Suprapubic skin (tissue), 4 donors: ENCODE measurements around the gene PCA3. TPM values are rescaled to one million over a fixed set of nuclear protein-coding genes. Genes with fewer than 3 reads are reported as not detected.

Experiments
- DNase-seq, 2 donors: peaks; one replicate each; pipeline ENCODE4 v3.0.0-alpha.2; 2019; ENCODE audit warnings: low spot score in 2 of 2
- H3K27ac ChIP-seq: fragments of 200-600 bp; sonication (generic); one replicate; pipeline ENCODE4 v1.5.1; 2019
- H3K27me3 ChIP-seq: fragments of 200-600 bp; sonication (generic); one replicate; pipeline ENCODE4 v1.5.1; 2019
- H3K36me3 ChIP-seq: fragments of 200-600 bp; sonication (generic); one replicate; pipeline ENCODE4 v1.5.1; 2019
- H3K4me1 ChIP-seq: fragments of 200-600 bp; sonication (generic); one replicate; pipeline ENCODE4 v1.5.1; 2019
- H3K4me3 ChIP-seq: fragments of 200-600 bp; sonication (generic); one replicate; pipeline ENCODE4 v1.5.1; 2019; ENCODE audit warnings: mild to moderate bottlenecking
- H3K9me3 ChIP-seq: fragments of 200-600 bp; sonication (generic); one replicate; pipeline ENCODE4 v1.5.1; 2019
- EP300 ChIP-seq: sonication (generic); formaldehyde crosslinking; IDR thresholded peaks from one replicate; pipeline ENCODE4 v1.6.1; 2017; ENCODE audit warnings: antibody characterized with exemption
- POLR2A ChIP-seq, 2 donors: fragments of 450-650 bp; IDR thresholded peaks; one replicate each; pipeline ENCODE4 v1.6.1; 2017; ENCODE audit warnings: antibody characterized with exemption in 2 of 2, mild to moderate bottlenecking in 2 of 2, moderate library complexity in 2 of 2
- POLR2AphosphoS5 ChIP-seq, 3 donors: sonication (generic); formaldehyde crosslinking; IDR thresholded peaks; one replicate each; pipeline ENCODE4 v1.6.1; 2017; ENCODE audit warnings: antibody characterized with exemption in 3 of 3
- WGBS: methylation state at CpG from one replicate; pipeline ENCODE4 v1.1.5; 2018; 5-methylcytosine and 5-hydroxymethylcytosine counted together
- total RNA-seq, 4 donors: library from RNA; depleted of rRNA; stranded (reverse); fragments of >200 nt; gene quantifications; one replicate each; pipeline ENCODE4 v1.1.0, GENCODE V29; 2016
- TF ChIP-seq, protein P1 (sequence below), 2 donors: fragments of 200-600 bp in 1 of 2; fragments of 450-650 bp in 1 of 2; sonication (generic) in 1 of 2; IDR thresholded peaks; one replicate each; pipeline ENCODE4 v1.5.1; 2016 to 2019; ENCODE audit warnings: antibody characterized with exemption in 2 of 2, mild to moderate bottlenecking in 1 of 2, moderate library complexity in 1 of 2

PCA3 gene
- total RNA-seq, 4 donors from 2014 or later, result 0.25 TPM; not detected in 3

DNA sequence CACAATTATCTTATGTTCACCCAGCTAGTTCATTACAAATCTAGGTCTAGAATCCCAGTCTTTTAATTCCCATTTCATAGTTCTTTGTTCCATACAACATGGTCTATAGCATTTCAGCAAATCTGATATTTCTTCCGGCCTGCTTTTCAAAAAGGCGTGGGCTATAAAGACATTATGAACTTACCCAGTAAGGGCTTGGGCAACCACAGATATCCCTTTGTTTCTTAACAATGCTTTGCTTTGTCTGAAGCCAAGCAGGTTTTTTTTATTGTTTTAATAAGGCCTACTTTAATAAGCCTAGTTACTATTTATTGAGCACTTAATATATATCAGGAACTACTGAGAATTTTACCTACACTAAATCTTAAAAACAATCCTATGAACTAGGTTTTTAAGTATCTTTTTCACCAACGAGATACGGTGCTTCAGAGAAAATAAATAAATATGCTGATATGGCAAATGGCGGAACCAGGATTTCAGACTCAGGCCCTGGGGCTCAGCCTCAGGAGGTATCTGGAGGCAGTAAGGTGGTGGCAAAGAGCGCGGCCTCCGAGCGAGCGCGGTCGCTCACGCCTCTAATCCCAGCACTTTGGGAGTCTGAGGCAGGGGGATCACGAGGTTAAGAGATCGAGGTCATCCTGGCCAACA is 29.7 kb downstream of the PCA3 start:
- no peaks in the 10 kb centered on the region for H3K36me3 ChIP-seq
- H3K9me3 ChIP-seq, result no peaks in the 10 kb centered on the region
- WGBS, result 90% methylated on average over 15 of the region's 15 CpGs
- TF ChIP-seq, protein P1, sequence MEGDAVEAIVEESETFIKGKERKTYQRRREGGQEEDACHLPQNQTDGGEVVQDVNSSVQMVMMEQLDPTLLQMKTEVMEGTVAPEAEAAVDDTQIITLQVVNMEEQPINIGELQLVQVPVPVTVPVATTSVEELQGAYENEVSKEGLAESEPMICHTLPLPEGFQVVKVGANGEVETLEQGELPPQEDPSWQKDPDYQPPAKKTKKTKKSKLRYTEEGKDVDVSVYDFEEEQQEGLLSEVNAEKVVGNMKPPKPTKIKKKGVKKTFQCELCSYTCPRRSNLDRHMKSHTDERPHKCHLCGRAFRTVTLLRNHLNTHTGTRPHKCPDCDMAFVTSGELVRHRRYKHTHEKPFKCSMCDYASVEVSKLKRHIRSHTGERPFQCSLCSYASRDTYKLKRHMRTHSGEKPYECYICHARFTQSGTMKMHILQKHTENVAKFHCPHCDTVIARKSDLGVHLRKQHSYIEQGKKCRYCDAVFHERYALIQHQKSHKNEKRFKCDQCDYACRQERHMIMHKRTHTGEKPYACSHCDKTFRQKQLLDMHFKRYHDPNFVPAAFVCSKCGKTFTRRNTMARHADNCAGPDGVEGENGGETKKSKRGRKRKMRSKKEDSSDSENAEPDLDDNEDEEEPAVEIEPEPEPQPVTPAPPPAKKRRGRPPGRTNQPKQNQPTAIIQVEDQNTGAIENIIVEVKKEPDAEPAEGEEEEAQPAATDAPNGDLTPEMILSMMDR (IDR thresholded peaks at IDR 0.05), result no peak
- no peak for TF ChIP-seq POLR2AphosphoS5 (IDR thresholded peaks at IDR 0.05)
- TF ChIP-seq EP300, result no peak
- no peak overlapping the region for H3K27ac ChIP-seq
- no peaks in the 10 kb centered on the region for H3K4me1 ChIP-seq
- DNase-seq, result no peak
- no peaks in the 10 kb centered on the region for H3K27me3 ChIP-seq
- no peak overlapping the region for H3K4me3 ChIP-seq

DNA sequence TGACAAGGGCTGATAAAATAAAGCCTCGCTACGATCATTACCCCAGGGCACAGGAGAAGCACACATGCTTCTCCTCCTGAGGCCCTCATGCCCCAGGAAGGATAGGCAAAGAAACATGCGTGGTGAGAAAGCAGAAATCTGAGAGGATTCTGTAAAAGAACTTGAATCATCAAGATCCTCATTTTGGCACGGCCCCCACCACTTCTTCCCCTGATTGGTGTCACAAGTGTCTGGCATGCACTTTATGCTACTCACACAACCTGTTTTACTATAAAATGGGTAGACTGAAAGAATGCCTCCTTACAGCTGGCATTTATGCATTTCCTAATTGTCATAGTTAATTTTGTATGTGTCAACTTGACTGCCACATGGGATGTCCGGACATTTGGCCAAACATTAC is 32.1 kb downstream of the PCA3 start:
- DNase-seq, result no peak
- TF ChIP-seq EP300 (no peak), POLR2A (IDR thresholded peaks at IDR 0.05) (no peak), POLR2AphosphoS5 (IDR thresholded peaks at IDR 0.05) (no peak)
- TF ChIP-seq, protein P1 (IDR thresholded peaks at IDR 0.05), result no peak
- H3K27ac ChIP-seq, result no peak overlapping the region
- H3K9me3 ChIP-seq, result no peaks in the 10 kb centered on the region
- no peaks in the 10 kb centered on the region for H3K4me1 ChIP-seq
- no peaks in the 10 kb centered on the region for H3K27me3 ChIP-seq
- WGBS, result 68% methylated on average over 5 of the region's 5 CpGs
- no peak overlapping the region for H3K4me3 ChIP-seq
- H3K36me3 ChIP-seq, result no peaks in the 10 kb centered on the region

DNA sequence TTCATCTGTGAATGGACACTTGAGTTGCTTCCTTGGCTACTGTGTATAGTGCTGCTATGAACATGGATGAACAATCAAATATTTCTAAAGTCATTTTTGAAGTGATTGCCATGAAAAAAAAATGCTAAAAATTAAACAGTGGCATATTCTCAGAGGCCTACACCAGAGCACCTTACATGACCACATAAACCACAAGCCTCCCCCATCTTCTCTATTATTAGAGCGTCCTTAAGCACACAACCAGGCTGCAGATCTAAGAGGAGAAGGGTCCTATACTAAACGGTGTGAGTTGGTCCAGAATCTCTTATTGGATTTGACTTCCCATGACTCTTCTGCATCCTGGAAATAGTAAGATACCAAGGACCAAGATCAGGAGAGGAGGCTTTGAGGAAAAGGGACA is 34.3 kb downstream of the PCA3 start:
- Histone ChIP-seq H3K4me1 (no peaks in the 10 kb centered on the region), H3K4me3 (no peak overlapping the region), H3K9me3 (no peaks in the 10 kb centered on the region), H3K27me3 (no peaks in the 10 kb centered on the region), H3K36me3 (no peaks in the 10 kb centered on the region), H3K27ac (no peak overlapping the region)
- no peak for TF ChIP-seq EP300
- DNase-seq, result no peak
- WGBS, result 74% methylated on average over 2 of the region's 2 CpGs

DNA sequence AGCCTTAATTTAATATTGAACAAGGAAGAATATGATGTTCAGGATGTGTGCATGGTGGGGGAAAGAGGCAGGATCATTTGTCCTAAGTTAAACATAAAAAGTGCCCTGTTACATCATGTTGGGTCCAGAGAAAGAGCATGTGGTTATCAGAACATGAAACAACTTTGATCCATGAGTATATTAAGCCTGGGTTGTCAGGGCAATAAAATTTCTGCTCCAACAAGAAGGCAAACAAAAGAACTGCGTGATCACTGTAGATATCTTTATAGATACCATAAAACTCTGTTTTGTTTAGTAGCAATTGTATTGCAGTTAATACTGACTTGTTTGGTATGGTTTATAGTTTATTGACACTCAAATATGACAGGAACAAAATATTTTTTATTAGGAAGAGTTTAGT is 35.2 kb downstream of the PCA3 start:
- no peak for DNase-seq
- TF ChIP-seq, protein P1 (IDR thresholded peaks at IDR 0.05), result no peak
- no peak for TF ChIP-seq POLR2AphosphoS5 (IDR thresholded peaks at IDR 0.05)
- TF ChIP-seq POLR2A (IDR thresholded peaks at IDR 0.05), result no peak
- 65% methylated on average over 1 of the region's 1 CpG for WGBS
- H3K9me3 ChIP-seq, result no peaks in the 10 kb centered on the region
- no peaks in the 10 kb centered on the region for H3K36me3 ChIP-seq
- no peaks in the 10 kb centered on the region for H3K4me1 ChIP-seq
- no peak overlapping the region for H3K27ac ChIP-seq
- no peak overlapping the region for H3K4me3 ChIP-seq
- H3K27me3 ChIP-seq, result no peaks in the 10 kb centered on the region

DNA sequence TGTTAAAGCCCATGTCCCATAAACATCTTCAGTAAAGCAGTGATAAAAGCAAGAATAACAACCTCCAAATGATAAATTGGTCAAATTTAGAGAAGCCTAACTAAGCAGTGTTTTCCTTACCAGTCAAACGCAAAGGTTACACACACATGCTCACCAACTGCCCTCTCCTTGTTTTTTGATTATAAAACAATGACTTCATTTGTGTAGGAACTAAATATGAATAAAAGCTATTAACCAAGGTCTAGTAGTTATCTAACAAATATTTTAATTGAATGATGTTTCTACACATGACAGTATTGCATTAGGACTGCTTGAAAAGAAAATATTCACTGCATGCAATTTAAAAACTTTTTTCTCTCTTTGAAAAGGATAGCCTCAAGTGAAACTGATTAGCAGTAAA is 36.7 kb downstream of the PCA3 start:
- no peaks in the 10 kb centered on the region for H3K27me3 ChIP-seq
- no peak for DNase-seq
- no peaks in the 10 kb centered on the region for H3K4me1 ChIP-seq
- TF ChIP-seq POLR2A (IDR thresholded peaks at IDR 0.05), result no peak
- TF ChIP-seq POLR2AphosphoS5 (IDR thresholded peaks at IDR 0.05), result no peak
- no peak for TF ChIP-seq EP300
- TF ChIP-seq, protein P1 (IDR thresholded peaks at IDR 0.05), result no peak
- no peak overlapping the region for H3K27ac ChIP-seq
- H3K36me3 ChIP-seq, result no peaks in the 10 kb centered on the region
- 77% methylated on average over 1 of the region's 1 CpG for WGBS
- no peaks in the 10 kb centered on the region for H3K9me3 ChIP-seq
- no peak overlapping the region for H3K4me3 ChIP-seq

DNA sequence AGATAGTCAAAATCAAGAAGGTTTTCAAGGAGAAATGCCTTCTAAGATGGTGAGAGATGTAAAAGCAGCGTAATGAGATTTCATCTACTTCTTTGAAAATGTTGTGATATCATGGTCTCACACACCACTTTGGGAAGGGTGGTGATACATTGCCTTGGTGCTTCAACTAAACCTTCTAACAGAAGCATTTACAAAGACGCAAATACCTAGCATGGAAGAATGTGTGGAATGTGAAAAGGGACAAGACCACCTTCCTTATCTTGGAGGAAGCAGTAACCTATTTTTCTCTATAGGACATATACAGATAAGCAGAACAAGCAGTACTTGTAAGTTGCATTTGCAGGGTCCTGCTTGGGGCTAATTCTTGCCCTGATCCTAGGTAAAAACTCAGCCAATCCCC is 38.8 kb downstream of the PCA3 start:
- no peaks in the 10 kb centered on the region for H3K36me3 ChIP-seq
- 84% methylated on average over 2 of the region's 2 CpGs for WGBS
- no peak overlapping the region for H3K27ac ChIP-seq
- DNase-seq, result no peak
- H3K9me3 ChIP-seq, result no peaks in the 10 kb centered on the region
- no peaks in the 10 kb centered on the region for H3K4me1 ChIP-seq
- peaks cover 3% of the 10 kb centered on the region for H3K27me3 ChIP-seq
- no peak overlapping the region for H3K4me3 ChIP-seq
- TF ChIP-seq POLR2AphosphoS5 (IDR thresholded peaks at IDR 0.05) (no peak), POLR2A (IDR thresholded peaks at IDR 0.05) (no peak), EP300 (no peak)
- TF ChIP-seq, protein P1 (IDR thresholded peaks at IDR 0.05), result no peak
